ES-I3 (cell line): Measurements from ENCODE around the gene BBS12.
"Not testable (repeated sequence)": the region's sequence is repeated elsewhere in the genome, so short reads cannot be mapped to it uniquely, and the experiment has no call there.

Source experiments
- H3K36me3 ChIP-seq: 2 replicates; pipeline ENCODE4 v1.6.1; 2013; ENCODE audit warnings: mild to moderate bottlenecking, low read length, control low read depth, moderate library complexity; ENCODE audit not compliant: insufficient read depth
- H3K4me1 ChIP-seq: 2 replicates; pipeline ENCODE4 v1.6.1; 2013; ENCODE audit warnings: mild to moderate bottlenecking, control low read depth, low read length; ENCODE audit not compliant: insufficient read depth
- H3K9ac ChIP-seq: 2 replicates; pipeline ENCODE4 v1.6.1; 2013; ENCODE audit warnings: low read depth, mild to moderate bottlenecking, low read length, moderate library complexity
- H3K9me3 ChIP-seq: 2 replicates; pipeline ENCODE4 v1.6.1; 2013; ENCODE audit warnings: mild to moderate bottlenecking, low read length, moderate library complexity; ENCODE audit not compliant: control insufficient read depth, insufficient read depth

The BBS12 gene

GRCh38 chr4:122785099-122785498 lies 52.6 kb downstream of the BBS12 start:
- Histone ChIP-seq H3K36me3 (no peaks in the 10 kb centered on the region), H3K9ac (no peak overlapping the region), H3K4me1 (peaks cover 48% of the 10 kb centered on the region), H3K9me3 (peaks cover 3% of the 10 kb centered on the region; the same call in 1 of the 2 replicates)

- not testable (repeated sequence) for H3K36me3 ChIP-seq, H3K9ac ChIP-seq, H3K9me3 ChIP-seq
- peaks cover 43% of the 10 kb centered on the region for H3K4me1 ChIP-seq
Observed at GRCh38 chr4:122786296-122786695, 53.8 kb downstream of the BBS12 start.

- not testable (repeated sequence) for H3K36me3 ChIP-seq, H3K9ac ChIP-seq, H3K9me3 ChIP-seq
- H3K4me1 ChIP-seq = peaks cover 37% of the 10 kb centered on the region
Observed at GRCh38 chr4:122786920-122787319, 54.4 kb downstream of the BBS12 start.

- no peak overlapping the region for H3K9ac ChIP-seq
- H3K4me1 ChIP-seq = peaks cover 29% of the 10 kb centered on the region
- peaks cover 3% of the 10 kb centered on the region; the same call in 1 of the 2 replicates for H3K9me3 ChIP-seq
- no peaks in the 10 kb centered on the region for H3K36me3 ChIP-seq
Observed at GRCh38 chr4:122787940-122788339, 55.4 kb downstream of the BBS12 start.

GRCh38 chr4:122788935-122789334 lies 56.4 kb downstream of the BBS12 start:
- H3K9ac ChIP-seq = no peak overlapping the region
- no peaks in the 10 kb centered on the region for H3K36me3 ChIP-seq
- peaks cover 3% of the 10 kb centered on the region; the same call in 1 of the 2 replicates for H3K9me3 ChIP-seq
- peaks cover 29% of the 10 kb centered on the region for H3K4me1 ChIP-seq

- H3K9ac ChIP-seq = no peak overlapping the region
- no peaks in the 10 kb centered on the region for H3K9me3 ChIP-seq
- peaks cover 40% of the 10 kb centered on the region for H3K4me1 ChIP-seq
- H3K36me3 ChIP-seq = no peaks in the 10 kb centered on the region
Observed at GRCh38 chr4:122793811-122794210, 61.3 kb downstream of the BBS12 start.
